Skin of body (tissue), 2 donors: ENCODE data around the gene STXBP5. TPM values are rescaled to one million over a fixed set of nuclear protein-coding genes. Genes with fewer than 3 reads are reported as not detected.
A peak's percentile ranks its signal among the peaks of the same experiment; 100 is the strongest.

Experiments
- DNase-seq: peaks from one replicate; lab custom pipeline; 2025; lab: John Stamatoyannopoulos, UW
- total RNA-seq: library from RNA; depleted of rRNA; stranded (reverse); fragments of >200 nt; gene quantifications from one replicate; pipeline ENCODE4 v1.2.3, GENCODE V29; 2014

STXBP5 gene
- total RNA-seq, 1 donor from 2014 or later = 20.6 TPM

- DNase-seq = no peak
These were observed 92.9 kb downstream of the STXBP5 start for GRCh38 chr6:147297124-147297523.

DNA sequence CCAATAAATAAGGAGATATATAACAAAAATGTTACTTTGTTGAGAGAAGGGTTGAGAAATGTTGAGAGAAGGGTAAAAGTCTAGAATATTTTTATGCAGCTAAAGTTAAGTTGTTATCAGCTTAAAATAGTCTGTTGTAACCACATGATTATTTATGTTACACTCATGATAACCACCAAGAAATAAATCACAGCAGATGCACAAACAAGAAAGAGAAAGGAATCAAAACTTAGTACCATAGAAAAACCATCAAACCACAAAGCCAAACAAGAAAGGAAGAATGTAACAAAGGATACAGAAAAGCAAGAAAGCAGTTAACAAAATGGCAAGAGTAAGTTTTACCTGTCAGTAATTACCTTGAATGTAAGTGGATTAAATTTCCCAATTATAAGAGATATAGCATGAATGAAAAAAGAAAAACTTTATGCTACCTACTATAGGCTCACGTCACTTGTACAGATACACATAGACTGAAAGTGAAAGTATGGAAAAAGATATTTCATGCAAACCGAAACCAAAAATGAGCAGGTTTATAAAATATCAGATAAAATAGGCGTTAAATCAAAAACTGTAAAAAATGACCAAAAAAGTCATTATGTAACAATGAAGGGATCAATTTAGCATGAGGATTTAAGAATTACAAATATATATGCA, 93.6 kb downstream of the STXBP5 start:
- no peak for DNase-seq

GRCh38 chr6:147298461-147298860, 94.2 kb downstream of the STXBP5 start:
- DNase-seq = no peak

GRCh38 chr6:147299035-147299434, 94.8 kb downstream of the STXBP5 start:
- no peak for DNase-seq

GRCh38 chr6:147301070-147301469, 96.9 kb downstream of the STXBP5 start:
- no peak for DNase-seq

DNA sequence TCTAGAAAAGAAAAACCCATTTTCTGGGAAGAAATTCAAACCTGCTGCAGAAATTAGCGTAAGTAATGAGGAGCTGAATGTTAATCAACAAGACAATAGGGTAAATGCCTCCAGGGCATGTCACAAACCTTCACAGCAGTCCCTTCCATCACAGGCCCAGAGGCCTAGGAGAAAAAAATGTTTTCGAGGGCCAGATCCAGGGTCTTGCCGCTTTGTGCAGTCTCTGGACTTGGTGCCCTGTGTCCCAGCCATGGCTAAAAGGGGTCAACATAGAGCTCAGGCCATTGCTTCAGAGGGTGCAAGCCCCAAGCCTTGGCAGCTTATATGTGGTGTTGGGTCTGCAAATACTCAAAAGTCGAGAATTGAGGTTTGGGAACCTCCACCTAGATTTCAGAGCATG, 99.8 kb downstream of the STXBP5 start:
- DNase-seq = no peak

DNA sequence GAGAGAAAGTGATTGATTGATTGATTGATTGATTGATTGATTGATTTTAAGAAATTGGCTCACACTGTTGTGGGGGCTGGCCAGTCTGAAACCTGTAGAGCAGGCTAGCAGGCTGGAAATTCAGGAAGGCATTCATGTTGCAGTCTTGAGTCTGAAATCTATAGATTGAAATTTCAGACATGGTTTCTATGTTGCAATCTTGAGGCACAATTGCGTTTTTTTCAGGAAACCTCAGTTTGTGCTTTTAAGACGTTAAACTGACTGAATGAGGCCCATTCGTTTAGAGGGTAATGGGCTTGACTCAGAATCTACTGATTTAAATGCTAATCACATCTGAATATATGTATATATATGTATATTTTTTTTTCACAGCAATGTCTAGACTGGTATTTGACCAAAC, 106.3 kb downstream of the STXBP5 start:
- no peak for DNase-seq

- DNase-seq = no peak
These were observed 107.0 kb downstream of the STXBP5 start for GRCh38 chr6:147311218-147311617.

DNA sequence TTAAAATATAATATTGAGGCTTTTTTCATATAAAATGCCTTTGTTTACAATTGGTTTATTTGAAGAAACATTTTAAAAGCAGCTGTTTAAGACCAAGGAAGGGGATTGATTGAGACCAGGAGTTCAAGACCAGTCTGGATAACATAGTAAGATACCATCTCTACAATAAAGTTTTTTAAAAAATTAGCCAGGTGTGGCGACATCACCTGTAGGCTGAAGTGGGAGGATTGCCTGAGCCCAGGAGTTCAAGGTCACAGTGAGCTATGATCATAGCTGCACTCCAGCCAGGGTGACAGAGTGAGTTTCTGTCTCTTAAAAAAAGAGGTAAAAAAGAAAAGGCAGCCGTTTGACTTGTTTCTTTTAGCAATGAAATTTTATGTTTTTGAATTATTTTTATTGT, 117.0 kb downstream of the STXBP5 start:
- DNase-seq = no peak

- DNase-seq = peak; percentile 52
These were observed 118.3 kb downstream of the STXBP5 start for GRCh38 chr6:147322299-147323162.

GRCh38 chr6:147325557-147325956, 121.3 kb downstream of the STXBP5 start:
- no peak for DNase-seq

GRCh38 chr6:147331401-147331800, 127.2 kb downstream of the STXBP5 start:
- DNase-seq = no peak

GRCh38 chr6:147337921-147338320, 133.7 kb downstream of the STXBP5 start:
- DNase-seq = no peak

DNA sequence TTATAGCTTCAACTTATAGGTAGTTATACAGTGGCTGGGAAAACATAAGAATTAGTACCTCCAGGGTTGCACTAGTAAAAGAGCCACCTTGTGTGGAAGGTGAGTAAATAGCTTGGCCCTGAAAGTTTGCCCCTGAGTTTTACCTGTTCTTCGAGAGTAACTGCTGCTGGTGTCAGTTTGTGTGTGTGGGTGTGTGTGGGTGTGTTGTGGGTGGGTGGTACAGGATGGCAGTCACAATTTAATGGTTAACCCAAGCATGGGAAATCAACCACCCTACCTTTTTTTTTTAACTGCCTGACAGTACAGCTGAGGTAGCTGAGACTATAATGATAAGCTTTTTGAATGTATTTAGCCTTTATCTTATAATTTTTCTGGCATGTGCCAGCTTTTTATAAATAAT, 137.3 kb downstream of the STXBP5 start:
- no peak for DNase-seq

GRCh38 chr6:147345902-147346301, 141.7 kb downstream of the STXBP5 start:
- DNase-seq = no peak

- DNase-seq = no peak
These were observed 143.1 kb downstream of the STXBP5 start for GRCh38 chr6:147347179-147347881.

GRCh38 chr6:147347882-147348575, 143.8 kb downstream of the STXBP5 start:
- DNase-seq = no peak

DNA sequence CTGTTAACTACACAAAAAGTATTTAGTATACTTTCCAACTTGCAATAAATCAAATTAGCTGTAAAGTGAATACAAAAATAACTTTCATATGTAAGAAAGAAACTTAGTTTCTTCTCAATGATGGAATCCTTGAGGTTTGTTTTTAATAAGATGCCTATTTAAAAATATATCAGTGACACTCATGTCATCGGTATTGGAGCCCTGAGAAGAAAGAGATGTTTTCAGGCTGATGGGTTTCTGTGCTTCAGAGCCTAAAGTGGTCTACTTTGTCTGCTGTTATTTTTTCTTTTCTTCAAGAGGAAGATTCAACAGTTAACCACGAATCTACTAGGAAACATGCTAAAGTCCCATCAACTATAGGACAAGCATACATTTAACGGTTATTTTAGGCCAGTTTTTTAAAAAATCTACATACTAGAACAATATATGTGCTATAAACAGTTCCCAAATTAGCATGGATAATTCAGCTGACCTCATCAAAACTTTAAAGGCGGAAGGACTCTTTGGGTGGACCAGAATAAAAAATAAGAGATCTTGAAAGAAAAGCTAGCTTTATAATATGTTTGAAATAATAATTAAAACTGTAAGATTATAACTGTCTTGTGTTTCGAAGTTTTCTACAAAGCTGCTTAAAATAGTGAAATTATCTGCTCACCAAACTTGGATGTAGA, 157.2 kb downstream of the STXBP5 start:
- no peak for DNase-seq

- no peak for DNase-seq
These were observed 162.1 kb downstream of the STXBP5 start for GRCh38 chr6:147366290-147366689.

- no peak for DNase-seq
These were observed 167.1 kb downstream of the STXBP5 start for GRCh38 chr6:147371325-147371724.

- DNase-seq = no peak
These were observed 168.6 kb downstream of the STXBP5 start for GRCh38 chr6:147372806-147373205.
